Neural progenitor cell (in vitro differentiated cells): Measurements from ENCODE around the gene RNU7-1. TPM values are rescaled to one million over a fixed set of nuclear protein-coding genes. Genes with fewer than 3 reads are reported as not detected.

ENCODE experiments used
- DNase-seq: peaks from one replicate; pipeline ENCODE4 v3.0.0-alpha.2; 2016; ENCODE audit warnings: low spot score
- H2AFZ ChIP-seq: fragments of 200-600 bp; sonication (generic); replicated peaks from 2 replicates; pipeline ENCODE4 v1.6.1; 2016; ENCODE audit warnings: antibody characterized with exemption
- H3F3A ChIP-seq: fragments of 200-600 bp; sonication (generic); 2 replicates; pipeline ENCODE4 v1.6.1; 2016; ENCODE audit warnings: antibody characterized with exemption, low read depth
- H3K27ac ChIP-seq: fragments of 200-600 bp; sonication (generic); 2 replicates; pipeline ENCODE4 v1.5.1; 2016; ENCODE audit warnings: mild to moderate bottlenecking
- H3K27me3 ChIP-seq: fragments of 200-600 bp; sonication (generic); 2 replicates; pipeline ENCODE4 v1.6.1; 2016; ENCODE audit warnings: mild to moderate bottlenecking, moderate library complexity
- H3K36me3 ChIP-seq: fragments of 200-600 bp; sonication (generic); 2 replicates; pipeline ENCODE4 v1.5.1; 2016
- H3K4me1 ChIP-seq: fragments of 200-600 bp; sonication (generic); 2 replicates; pipeline ENCODE4 v1.6.1; 2016; ENCODE audit warnings: mixed run types
- H3K4me2 ChIP-seq: fragments of 200-600 bp; sonication (generic); 2 replicates; pipeline ENCODE4 v1.6.1; 2016
- H3K4me3 ChIP-seq: fragments of 200-600 bp; sonication (generic); 2 replicates; pipeline ENCODE4 v1.5.1; 2016
- H3K79me2 ChIP-seq: fragments of 200-600 bp; sonication (generic); 2 replicates; pipeline ENCODE4 v1.6.1; 2016; ENCODE audit warnings: low read depth
- H3K9ac ChIP-seq: fragments of 200-600 bp; sonication (generic); 2 replicates; pipeline ENCODE4 v1.6.1; 2016
- H3K9me3 ChIP-seq: fragments of 200-600 bp; sonication (generic); 2 replicates; pipeline ENCODE4 v1.5.1; 2016; ENCODE audit warnings: low read depth
- H4K20me1 ChIP-seq: fragments of 200-600 bp; sonication (generic); 2 replicates; pipeline ENCODE4 v1.6.1; 2016; ENCODE audit warnings: low read depth
- H3K27ac Mint-ChIP-seq: 3 replicates; pipeline ENCODE4 v1.8.0; 2021; ENCODE audit warnings: mixed read lengths
- H3K27me3 Mint-ChIP-seq: 2 replicates; pipeline ENCODE4 v1.8.0; 2022; ENCODE audit warnings: low read depth, mild to moderate bottlenecking, inconsistent platforms, moderate library complexity, mixed read lengths; ENCODE audit not compliant: insufficient read depth
- H3K36me3 Mint-ChIP-seq: 3 replicates; pipeline ENCODE4 v1.8.0; 2021; ENCODE audit warnings: mixed read lengths
- H3K4me1 Mint-ChIP-seq: 3 replicates; pipeline ENCODE4 v1.8.0; 2021; ENCODE audit warnings: mixed read lengths
- H3K4me3 Mint-ChIP-seq: 3 replicates; pipeline ENCODE4 v1.8.0; 2021; ENCODE audit warnings: mild to moderate bottlenecking, moderate library complexity, mixed read lengths
- H3K9me3 Mint-ChIP-seq: 3 replicates; pipeline ENCODE4 v1.8.0; 2020; ENCODE audit warnings: mixed read lengths
- EZH2 ChIP-seq: fragments of 200-600 bp; sonication (generic); IDR thresholded peaks from 2 replicates; pipeline ENCODE4 v1.6.1; 2017; ENCODE audit warnings: antibody characterized with exemption, mild to moderate bottlenecking, moderate library complexity
- EZH2phosphoT487 ChIP-seq: fragments of 200-600 bp; sonication (generic); IDR thresholded peaks from 2 replicates; pipeline ENCODE4 v1.6.1; 2017; ENCODE audit warnings: antibody characterized with exemption
- total RNA-seq: library from RNA; depleted of rRNA; stranded (reverse); fragments of >200 nt; gene quantifications from 2 replicates; pipeline ENCODE4 v1.2.3, GENCODE V29; 2015; ENCODE audit warnings: low replicate concordance
- TF ChIP-seq, protein P1 (sequence below): fragments of 200-600 bp; sonication (generic); IDR thresholded peaks from 2 replicates; pipeline ENCODE4 v1.5.1; 2017; ENCODE audit warnings: antibody characterized with exemption, mild to moderate bottlenecking

RNU7-1 gene
- total RNA-seq, 1 donor from 2014 or later, result not detected

DNA sequence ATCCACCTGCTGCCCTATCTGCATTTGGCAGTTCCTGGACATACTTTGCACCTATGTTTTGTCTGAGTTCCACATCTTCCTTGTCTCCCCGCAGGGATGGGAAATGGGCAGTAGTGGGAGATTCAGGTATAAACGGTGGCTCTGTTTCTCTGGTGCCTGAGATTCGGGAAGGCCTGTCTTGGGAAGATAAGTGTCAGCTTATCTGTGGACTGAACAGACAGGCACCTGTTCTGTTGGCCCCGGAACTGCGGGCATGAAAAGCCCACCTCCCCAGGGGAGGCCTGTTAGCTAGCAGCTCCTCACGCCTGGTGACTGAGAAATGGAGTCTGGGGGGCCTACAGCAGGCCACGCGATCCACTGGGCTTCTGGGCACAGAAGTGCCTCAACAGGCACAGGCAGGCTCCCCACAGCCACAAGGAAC lies 21.0 kb downstream of the RNU7-1 start:
- Histone ChIP-seq H3K9me3 (no peaks in the 10 kb centered on the region), H2AFZ (no peak overlapping the region), H3K4me3 (no peak overlapping the region), H3K4me2 (no peak overlapping the region), H3K27me3 (no peaks in the 10 kb centered on the region), H3K36me3 (no peaks in the 10 kb centered on the region), H3K9ac (no peak overlapping the region), H3K79me2 (peaks cover 21% of the 10 kb centered on the region), H3K4me1 (peaks cover 27% of the 10 kb centered on the region), H4K20me1 (peaks cover 4% of the 10 kb centered on the region), H3F3A (peaks cover 78% of the 10 kb centered on the region), H3K27ac (peak overlapping the region; percentile 27)
- Mint-ChIP-seq H3K4me1 (peaks cover 40% of the 10 kb centered on the region), H3K27ac (peak overlapping the region; percentile 83), H3K4me3 (peak overlapping the region; percentile 21), H3K27me3 (peaks cover 8% of the 10 kb centered on the region), H3K9me3 (no peaks in the 10 kb centered on the region), H3K36me3 (peaks cover 19% of the 10 kb centered on the region)
- TF ChIP-seq, protein P1, sequence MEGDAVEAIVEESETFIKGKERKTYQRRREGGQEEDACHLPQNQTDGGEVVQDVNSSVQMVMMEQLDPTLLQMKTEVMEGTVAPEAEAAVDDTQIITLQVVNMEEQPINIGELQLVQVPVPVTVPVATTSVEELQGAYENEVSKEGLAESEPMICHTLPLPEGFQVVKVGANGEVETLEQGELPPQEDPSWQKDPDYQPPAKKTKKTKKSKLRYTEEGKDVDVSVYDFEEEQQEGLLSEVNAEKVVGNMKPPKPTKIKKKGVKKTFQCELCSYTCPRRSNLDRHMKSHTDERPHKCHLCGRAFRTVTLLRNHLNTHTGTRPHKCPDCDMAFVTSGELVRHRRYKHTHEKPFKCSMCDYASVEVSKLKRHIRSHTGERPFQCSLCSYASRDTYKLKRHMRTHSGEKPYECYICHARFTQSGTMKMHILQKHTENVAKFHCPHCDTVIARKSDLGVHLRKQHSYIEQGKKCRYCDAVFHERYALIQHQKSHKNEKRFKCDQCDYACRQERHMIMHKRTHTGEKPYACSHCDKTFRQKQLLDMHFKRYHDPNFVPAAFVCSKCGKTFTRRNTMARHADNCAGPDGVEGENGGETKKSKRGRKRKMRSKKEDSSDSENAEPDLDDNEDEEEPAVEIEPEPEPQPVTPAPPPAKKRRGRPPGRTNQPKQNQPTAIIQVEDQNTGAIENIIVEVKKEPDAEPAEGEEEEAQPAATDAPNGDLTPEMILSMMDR, result no peak
- TF ChIP-seq EZH2phosphoT487 (no peak), EZH2 (no peak)
- no peak for DNase-seq

DNA sequence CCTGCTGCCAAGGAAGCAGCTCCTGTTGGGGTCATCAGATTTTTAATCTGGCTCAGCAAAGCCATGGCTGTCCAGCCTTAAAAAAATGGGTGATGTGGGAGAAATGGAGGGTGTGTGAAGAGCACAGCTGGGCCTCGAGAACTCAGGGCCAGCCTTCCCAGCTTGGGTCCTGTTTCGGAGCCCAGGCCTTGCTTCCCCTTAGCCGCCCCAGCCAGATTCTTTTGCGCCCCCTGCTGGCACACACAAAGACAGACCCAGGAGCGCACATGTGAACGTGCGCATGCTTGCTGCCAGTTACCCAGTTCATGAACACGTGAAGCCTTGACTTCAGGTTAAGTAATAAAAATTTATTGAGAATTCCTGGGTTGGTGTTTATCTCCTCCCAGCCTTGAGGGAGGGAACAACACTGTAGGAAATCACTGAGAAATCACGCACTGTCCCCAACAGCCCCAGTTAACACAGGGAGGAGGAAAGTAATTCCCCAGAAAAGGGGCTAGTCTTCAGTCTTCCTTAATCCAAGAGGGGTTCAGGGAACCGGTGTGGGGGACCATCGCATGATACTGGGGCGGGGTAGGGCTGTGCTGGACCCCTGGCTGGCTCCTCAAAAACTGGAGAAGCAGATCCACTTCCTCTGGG lies 21.5 kb downstream of the RNU7-1 start:
- Histone ChIP-seq H3K9me3 (no peaks in the 10 kb centered on the region), H3K4me2 (no peak overlapping the region), H4K20me1 (peaks cover 4% of the 10 kb centered on the region), H3K27me3 (no peaks in the 10 kb centered on the region), H3F3A (peaks cover 78% of the 10 kb centered on the region), H3K79me2 (peaks cover 26% of the 10 kb centered on the region), H3K36me3 (no peaks in the 10 kb centered on the region), H3K9ac (no peak overlapping the region), H2AFZ (no peak overlapping the region), H3K4me1 (peaks cover 27% of the 10 kb centered on the region), H3K27ac (peak overlapping the region; percentile 27), H3K4me3 (no peak overlapping the region)
- Mint-ChIP-seq H3K4me1 (peaks cover 44% of the 10 kb centered on the region), H3K4me3 (no peak overlapping the region), H3K36me3 (peaks cover 19% of the 10 kb centered on the region), H3K27ac (no peak overlapping the region), H3K9me3 (no peaks in the 10 kb centered on the region), H3K27me3 (peaks cover 9% of the 10 kb centered on the region)
- DNase-seq, result peak; percentile 90
- TF ChIP-seq, protein P1, result peak; percentile 87
- no peak for TF ChIP-seq EZH2phosphoT487

DNA sequence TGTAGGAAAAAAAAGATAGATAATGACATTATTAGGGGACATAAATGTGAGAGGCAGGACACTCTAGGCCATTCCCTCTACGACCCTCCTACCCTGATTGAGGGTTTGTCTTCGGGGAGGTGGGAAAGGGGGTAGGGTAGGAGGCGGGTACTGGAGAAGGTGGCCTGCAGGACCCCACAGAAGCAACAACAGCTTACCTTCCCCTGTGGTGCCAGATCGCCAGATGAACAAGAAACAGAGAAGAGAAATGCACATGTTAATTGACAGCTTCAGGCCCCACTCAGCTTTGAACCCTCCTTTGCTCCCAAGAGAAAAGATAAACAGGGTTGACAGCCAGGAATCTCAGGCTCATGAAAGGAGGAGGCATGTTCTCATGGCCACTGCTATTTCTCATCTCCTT lies 22.1 kb downstream of the RNU7-1 start:
- Histone ChIP-seq H3K4me1 (peaks cover 27% of the 10 kb centered on the region), H3K27me3 (no peaks in the 10 kb centered on the region), H3K4me2 (no peak overlapping the region), H3F3A (peaks cover 78% of the 10 kb centered on the region), H3K9me3 (no peaks in the 10 kb centered on the region), H4K20me1 (peaks cover 4% of the 10 kb centered on the region), H3K27ac (no peak overlapping the region), H2AFZ (no peak overlapping the region), H3K4me3 (no peak overlapping the region), H3K36me3 (no peaks in the 10 kb centered on the region), H3K79me2 (peaks cover 30% of the 10 kb centered on the region), H3K9ac (no peak overlapping the region)
- Mint-ChIP-seq H3K27ac (no peak overlapping the region), H3K9me3 (no peaks in the 10 kb centered on the region), H3K4me1 (peaks cover 41% of the 10 kb centered on the region), H3K36me3 (peaks cover 19% of the 10 kb centered on the region), H3K27me3 (peaks cover 7% of the 10 kb centered on the region), H3K4me3 (no peak overlapping the region)
- DNase-seq, result no peak
- no peak for TF ChIP-seq EZH2
- TF ChIP-seq, protein P1, result no peak
- no peak for TF ChIP-seq EZH2phosphoT487
